IMR-90 (cell line): ENCODE results near the gene ATM. TPM values are rescaled to one million over a fixed set of nuclear protein-coding genes. Genes with fewer than 3 reads are reported as not detected.

Experiments used
- ATAC-seq: fragments of 200-7000 bp; cut with Tn5 transposase; 2 replicates; pipeline ENCODE4 v1.9.1; 2020; ENCODE audit warnings: low read depth, mild to moderate bottlenecking, moderate library complexity
- BruUV-seq: library from RNA; stranded (reverse); fragments of 400-500 nt; replicated peaks from 2 replicates; lab custom pipeline; 2021; lab: Mats Ljungman, UMichigan
- CTCF ChIA-PET: fragments of 300-600 bp; formaldehyde crosslinking; extraction: SDS; loops from one replicate; lab custom pipeline; 2021; ENCODE audit warnings: antibody characterized with exemption; lab: Yijun Ruan, JAX
- POLR2A ChIA-PET: fragments of 300-600 bp; sonication (Branson Sonifier 250); formaldehyde crosslinking; loops from one replicate; lab custom pipeline; 2022; ENCODE audit warnings: antibody characterized with exemption; ENCODE audit not compliant: unreplicated experiment; lab: Charles Lee
- DNase-seq: peaks from one replicate; pipeline ENCODE4 v3.0.0; 2013
- H2AFZ ChIP-seq: replicated peaks from 2 replicates; pipeline ENCODE3; 2013; ENCODE audit warnings: low read length, mild to moderate bottlenecking; ENCODE audit not compliant: poor library complexity
- H2AK5ac ChIP-seq: 2 replicates; pipeline ENCODE4 v1.6.1; 2013; ENCODE audit warnings: low read depth, low read length, inconsistent platforms
- H2AK9ac ChIP-seq: replicated peaks from 2 replicates; pipeline ENCODE3; 2013; ENCODE audit warnings: mild to moderate bottlenecking, low read depth, low read length, moderate library complexity; ENCODE audit not compliant: poor library complexity
- H2BK120ac ChIP-seq: 2 replicates; pipeline ENCODE4 v1.6.1; 2013; ENCODE audit warnings: low read depth, low read length, inconsistent platforms
- H2BK15ac ChIP-seq: 3 replicates; pipeline ENCODE4 v1.6.1; 2013; ENCODE audit warnings: low read depth, low read length, inconsistent platforms
- H2BK20ac ChIP-seq: 2 replicates; pipeline ENCODE4 v1.6.1; 2013; ENCODE audit warnings: low read depth, mild to moderate bottlenecking, inconsistent platforms, low read length, moderate library complexity
- H2BK5ac ChIP-seq: 2 replicates; pipeline ENCODE4 v1.6.1; 2013; ENCODE audit warnings: mild to moderate bottlenecking, low read depth, low read length, inconsistent platforms; ENCODE audit not compliant: poor library complexity, severe bottlenecking
- H3K14ac ChIP-seq: replicated peaks from 2 replicates; pipeline ENCODE4 v1.6.1; 2013; ENCODE audit warnings: low read depth, low read length, inconsistent platforms
- H3K18ac ChIP-seq: 2 replicates; pipeline ENCODE4 v1.6.1; 2013; ENCODE audit warnings: low read depth, low read length, control low read depth
- H3K23ac ChIP-seq: 2 replicates; pipeline ENCODE4 v1.6.1; 2013; ENCODE audit warnings: low read depth, low read length, inconsistent platforms
- H3K27ac ChIP-seq: 2 replicates; pipeline ENCODE4 v1.5.1; 2013; ENCODE audit warnings: mild to moderate bottlenecking, control low read depth, low read length; ENCODE audit not compliant: insufficient read depth
- H3K27me3 ChIP-seq: 2 replicates; pipeline ENCODE4 v1.6.1; 2013; ENCODE audit warnings: low read length; ENCODE audit not compliant: control insufficient read depth, insufficient read depth
- H3K36me3 ChIP-seq: 2 replicates; pipeline ENCODE4 v1.6.1; 2013; ENCODE audit warnings: low read length, mixed read lengths; ENCODE audit not compliant: control insufficient read depth, insufficient read depth
- H3K4ac ChIP-seq: 2 replicates; pipeline ENCODE4 v1.6.1; 2013; ENCODE audit warnings: low read depth, low read length, inconsistent platforms
- H3K4me1 ChIP-seq: 2 replicates; pipeline ENCODE4 v1.6.1; 2013; ENCODE audit warnings: low read length, mixed read lengths; ENCODE audit not compliant: control insufficient read depth, insufficient read depth
- H3K4me2 ChIP-seq: 2 replicates; pipeline ENCODE4 v1.6.1; 2013; ENCODE audit warnings: low read depth, mild to moderate bottlenecking, control low read depth, low read length, moderate library complexity
- H3K4me3 ChIP-seq: 2 replicates; pipeline ENCODE4 v1.5.1; 2013; ENCODE audit warnings: low read depth, mild to moderate bottlenecking, control low read depth, low read length, moderate library complexity; ENCODE audit not compliant: insufficient read depth
- H3K56ac ChIP-seq: 2 replicates; pipeline ENCODE4 v1.6.1; 2013; ENCODE audit warnings: low read length, inconsistent platforms; ENCODE audit not compliant: insufficient read depth; ENCODE audit errors: extremely low read depth
- H3K79me1 ChIP-seq, 2 experiments: 2 replicates each; pipeline ENCODE4 v1.6.1; 2013; ENCODE audit warnings: low read length in 2 of 2, inconsistent platforms in 1 of 2, low read depth in 1 of 2
- H3K9ac ChIP-seq: 2 replicates; pipeline ENCODE4 v1.6.1; 2013; ENCODE audit warnings: low read depth, low read length, control low read depth
- H3K9me1 ChIP-seq: 2 replicates; pipeline ENCODE4 v1.6.1; 2013; ENCODE audit warnings: low read length, inconsistent platforms; ENCODE audit not compliant: insufficient read depth
- H3K9me3 ChIP-seq: 2 replicates; pipeline ENCODE4 v1.6.1; 2013; ENCODE audit warnings: low read length; ENCODE audit not compliant: control insufficient read depth, insufficient read depth
- H4K20me1 ChIP-seq: 2 replicates; pipeline ENCODE4 v1.6.1; 2013; ENCODE audit warnings: low read length, inconsistent platforms; ENCODE audit not compliant: insufficient read depth
- H4K5ac ChIP-seq: 2 replicates; pipeline ENCODE4 v1.6.1; 2013; ENCODE audit warnings: mild to moderate bottlenecking, low read depth, low read length, control low read depth
- H4K8ac ChIP-seq, 2 experiments: 2 replicates each; pipeline ENCODE4 v1.6.1; 2013; ENCODE audit warnings: low read depth in 2 of 2, low read length in 2 of 2, control low read depth in 1 of 2, inconsistent platforms in 1 of 2
- H4K91ac ChIP-seq: 2 replicates; pipeline ENCODE4 v1.6.1; 2013; ENCODE audit warnings: low read depth, low read length, inconsistent platforms; ENCODE audit not compliant: insufficient read depth
- CEBPB ChIP-seq: IDR thresholded peaks from 2 replicates; pipeline ENCODE4 v1.6.1; 2012; ENCODE audit warnings: low read depth, low read length, improper control_type of control experiment
- POLR2A ChIP-seq: IDR thresholded peaks from 2 replicates; pipeline ENCODE4 v1.6.1; 2012; ENCODE audit warnings: mild to moderate bottlenecking, low read depth, low read length
- RFX5 ChIP-seq: IDR thresholded peaks from 2 replicates; pipeline ENCODE4 v1.8.0; 2012; ENCODE audit warnings: low read depth, mild to moderate bottlenecking, low read length, moderate library complexity
- WGBS, 2 experiments: methylation state at CpG; one replicate each; pipeline versions ENCODE4 v1.1.5 to v1.1.7; 2013; ENCODE audit warnings: missing lambda C conversion rate in 2 of 2; ENCODE audit not compliant: insufficient read length in 1 of 2; ENCODE audit errors: extremely low coverage in 2 of 2; 5-methylcytosine and 5-hydroxymethylcytosine counted together
- dilution Hi-C: fragments of 300-500 bp; cut with HindIII; formaldehyde crosslinking; loops from one replicate; pipeline ENCODE4 v1.14.3; 2018; ENCODE audit warnings: low sequenced_read_pairs; ENCODE audit not compliant: unreplicated experiment
- in situ Hi-C: fragments of 300-500 bp; cut with MboI; formaldehyde crosslinking; loops from 3 replicates; pipeline ENCODE4 v1.14.3; 2019; ENCODE audit warnings: low sequenced_read_pairs, inconsistent platforms, mixed read lengths
- intact Hi-C: fragments of 100-400 bp; cut with micrococcal nuclease; formaldehyde crosslinking; loops from 2 replicates; pipeline ENCODE4 v1.10.0; 2022
- polyA plus RNA-seq, 3 experiments: library from polyadenylated mRNA; depleted of rRNA; stranded (reverse); fragments of >200 nt; gene quantifications; 2 replicates each; pipeline ENCODE4 v1.2.3, GENCODE V29; 2012; ENCODE audit warnings: low replicate concordance in 1 of 3
- total RNA-seq: library from RNA; depleted of rRNA; stranded (reverse); fragments of >200 nt; gene quantifications from 2 replicates; pipeline ENCODE4 v1.2.3, GENCODE V29; 2012
- TF ChIP-seq, protein P1 (sequence below): fragments of 150-350 bp; IDR thresholded peaks from 2 replicates; pipeline ENCODE4 v1.6.1; 2016; ENCODE audit warnings: low read depth, mild to moderate bottlenecking, low read length, moderate library complexity, borderline replicate concordance

The ATM gene
- total and polyA plus RNA-seq, 2 of the 4 experiments (the other 2 are of a cell fraction): 18.1 to 30.6 TPM

DNA sequence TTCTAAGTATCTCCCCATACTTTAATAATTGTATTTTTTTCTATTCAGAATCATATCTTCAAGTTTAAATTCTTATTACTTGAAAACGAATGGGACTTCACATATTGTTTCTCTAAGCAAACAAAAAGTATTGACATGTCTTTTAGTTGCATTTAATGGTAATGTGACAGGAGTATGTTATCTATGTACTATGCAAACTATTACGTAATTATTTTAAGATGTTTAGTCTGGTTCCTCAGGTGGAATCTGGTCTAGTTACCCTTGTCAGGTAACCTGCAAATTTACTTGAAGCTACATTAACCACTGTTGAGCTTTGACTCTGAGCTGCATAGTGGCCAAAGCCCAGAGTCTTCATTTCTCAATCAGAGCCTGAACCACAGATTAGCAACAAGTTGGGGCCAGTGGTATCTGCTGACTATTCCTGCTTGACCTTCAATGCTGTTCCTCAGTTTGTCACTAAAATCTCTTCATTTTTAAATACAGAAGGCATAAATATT, 110.6 kb downstream of the ATM start:
- in situ Hi-C loops (no loop called here), intact Hi-C loops (no loop called here), dilution Hi-C loops (no loop called here)
- Histone ChIP-seq H3K23ac (no peak overlapping the region), H2AK9ac (no peak overlapping the region), H2BK5ac (no peak overlapping the region), H3K4me1 (no peaks in the 10 kb centered on the region), H3K4me3 (no peak overlapping the region), H2BK15ac (no peak overlapping the region), H3K4me2 (no peak overlapping the region), H3K79me1 (no peaks in the 10 kb centered on the region), H2AFZ (no peak overlapping the region), H4K20me1 (no peaks in the 10 kb centered on the region), H4K91ac (no peak overlapping the region), H3K27me3 (no peaks in the 10 kb centered on the region), H3K18ac (no peak overlapping the region), H3K9me1 (no peaks in the 10 kb centered on the region), H2BK120ac (no peak overlapping the region), H3K9me3 (no peaks in the 10 kb centered on the region), H3K9ac (no peak overlapping the region), H3K36me3 (peaks cover 21% of the 10 kb centered on the region), H3K56ac (no peak overlapping the region), H3K14ac (no peak overlapping the region), H2BK20ac (no peak overlapping the region), H4K5ac (no peak overlapping the region), H4K8ac (no peak overlapping the region), H3K27ac (no peak overlapping the region), H3K4ac (no peak overlapping the region), H2AK5ac (no peak overlapping the region)
- POLR2A ChIA-PET: no interaction called here
- TF ChIP-seq RFX5 (no peak), CEBPB (peak; percentile 79), POLR2A (no peak)
- TF ChIP-seq, protein P1, sequence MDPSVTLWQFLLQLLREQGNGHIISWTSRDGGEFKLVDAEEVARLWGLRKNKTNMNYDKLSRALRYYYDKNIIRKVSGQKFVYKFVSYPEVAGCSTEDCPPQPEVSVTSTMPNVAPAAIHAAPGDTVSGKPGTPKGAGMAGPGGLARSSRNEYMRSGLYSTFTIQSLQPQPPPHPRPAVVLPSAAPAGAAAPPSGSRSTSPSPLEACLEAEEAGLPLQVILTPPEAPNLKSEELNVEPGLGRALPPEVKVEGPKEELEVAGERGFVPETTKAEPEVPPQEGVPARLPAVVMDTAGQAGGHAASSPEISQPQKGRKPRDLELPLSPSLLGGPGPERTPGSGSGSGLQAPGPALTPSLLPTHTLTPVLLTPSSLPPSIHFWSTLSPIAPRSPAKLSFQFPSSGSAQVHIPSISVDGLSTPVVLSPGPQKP: no peak
- WGBS, 2 experiments: no CpG with 5 or more reads among the region's 2 CpGs
- BruUV-seq: no TSS peak
- no peak for DNase-seq
- no peak for ATAC-seq
- CTCF ChIA-PET: no interaction called here
